GM19438 (cell line): ENCODE measurements around the gene TTI1.

Experiments used
- ATAC-seq: cut with Tn5 transposase; IDR thresholded peaks from one replicate; pipeline ENCODE4 v1.9.1; 2021; ENCODE audit warnings: low read depth; ENCODE audit not compliant: unreplicated experiment

TTI1 gene

GRCh38 chr20:38033330-38034107 is at the start of gene TTI1, which contains the start of gene RPRD1B:
Gene TTI1, minus strand, starts transcription at chr20:38033456. Its CDS starts 19,640 bp downstream, at chr20:38013816.
Gene RPRD1B, plus strand, starts transcription at chr20:38033746. Its CDS starts 202 bp downstream, at chr20:38033948.
- ATAC-seq = peak; percentile 78

DNA sequence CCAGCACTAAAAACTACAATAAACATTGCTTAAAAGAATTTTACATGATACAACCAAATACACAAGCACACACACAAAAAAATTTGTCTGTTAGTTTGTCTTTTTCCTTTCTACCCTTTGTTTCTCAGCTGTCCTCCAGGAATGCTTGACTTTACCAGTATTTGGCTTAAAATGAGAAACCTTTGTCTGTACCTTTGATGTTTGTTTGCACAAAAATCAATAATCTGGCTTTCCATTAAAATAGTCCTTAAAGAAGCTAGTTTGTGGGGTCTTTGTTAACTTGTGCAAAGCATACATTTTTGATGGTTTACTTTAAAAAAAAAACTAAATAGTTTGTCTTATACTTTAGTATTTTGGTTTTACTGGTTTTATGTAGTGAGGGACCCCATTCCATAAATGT is 49.6 kb upstream of the TTI1 start:
- ATAC-seq = no peak

DNA sequence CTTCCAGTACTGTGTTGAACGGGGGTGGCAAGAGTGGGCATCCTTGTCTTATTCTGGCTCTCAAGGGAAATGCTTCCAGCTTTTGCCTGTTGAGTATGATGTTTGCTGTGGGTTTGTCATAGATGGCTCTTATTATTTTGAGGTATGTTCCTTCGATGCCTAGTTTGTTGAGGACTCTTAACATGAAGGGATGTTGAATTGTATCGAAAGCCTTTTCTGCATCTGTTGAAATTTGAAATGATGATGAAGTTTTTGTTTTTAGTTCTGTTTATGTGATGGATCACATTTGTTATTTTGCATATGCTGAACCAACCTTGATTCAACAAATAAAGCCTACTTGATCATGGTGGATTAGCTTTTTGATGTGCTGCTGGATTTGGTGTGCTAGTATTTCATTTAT is 48.3 kb upstream of the TTI1 start:
- ATAC-seq = no peak

GRCh38 chr20:38079353-38079752 is 46.1 kb upstream of the TTI1 start:
- ATAC-seq = no peak

DNA sequence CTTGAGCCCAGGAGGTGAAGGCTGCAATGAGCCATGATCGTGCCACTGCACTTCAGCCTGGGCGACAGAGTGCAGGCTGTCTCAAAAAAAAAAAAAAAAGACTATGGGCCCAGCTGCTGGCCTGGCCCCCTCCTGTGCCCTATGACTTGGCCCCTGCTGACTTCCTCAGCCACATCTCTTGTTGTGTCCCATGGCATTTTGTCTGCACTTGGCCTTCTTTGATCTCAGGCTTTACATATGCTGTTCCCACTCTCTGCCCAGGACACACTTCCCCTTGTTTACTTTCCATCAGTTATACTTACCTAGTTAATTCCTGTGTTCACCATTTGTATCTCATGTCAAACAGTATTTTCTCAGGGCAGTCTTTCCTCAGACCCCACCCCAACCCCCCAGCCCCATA is 44.8 kb upstream of the TTI1 start:
- no peak for ATAC-seq

DNA sequence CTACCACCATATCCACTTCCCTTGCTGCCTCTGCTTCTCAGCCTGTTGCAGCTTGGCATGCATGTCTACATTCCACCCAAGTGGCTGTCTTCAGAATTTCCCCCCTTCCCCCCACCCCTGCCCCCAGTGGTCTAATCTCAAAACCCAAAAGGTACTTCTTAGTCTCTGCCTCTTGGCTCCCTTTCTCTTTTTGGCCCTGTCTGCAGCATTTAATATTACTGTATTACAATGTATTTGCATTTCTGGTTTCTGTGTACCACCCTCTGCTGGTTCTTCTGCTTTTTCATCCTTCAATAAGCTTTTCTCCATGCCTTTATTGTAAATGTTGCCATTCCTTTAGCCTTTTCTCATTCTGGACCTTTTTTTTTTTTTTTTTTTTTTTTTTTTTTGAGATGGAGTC is 43.3 kb upstream of the TTI1 start:
- ATAC-seq = no peak

DNA sequence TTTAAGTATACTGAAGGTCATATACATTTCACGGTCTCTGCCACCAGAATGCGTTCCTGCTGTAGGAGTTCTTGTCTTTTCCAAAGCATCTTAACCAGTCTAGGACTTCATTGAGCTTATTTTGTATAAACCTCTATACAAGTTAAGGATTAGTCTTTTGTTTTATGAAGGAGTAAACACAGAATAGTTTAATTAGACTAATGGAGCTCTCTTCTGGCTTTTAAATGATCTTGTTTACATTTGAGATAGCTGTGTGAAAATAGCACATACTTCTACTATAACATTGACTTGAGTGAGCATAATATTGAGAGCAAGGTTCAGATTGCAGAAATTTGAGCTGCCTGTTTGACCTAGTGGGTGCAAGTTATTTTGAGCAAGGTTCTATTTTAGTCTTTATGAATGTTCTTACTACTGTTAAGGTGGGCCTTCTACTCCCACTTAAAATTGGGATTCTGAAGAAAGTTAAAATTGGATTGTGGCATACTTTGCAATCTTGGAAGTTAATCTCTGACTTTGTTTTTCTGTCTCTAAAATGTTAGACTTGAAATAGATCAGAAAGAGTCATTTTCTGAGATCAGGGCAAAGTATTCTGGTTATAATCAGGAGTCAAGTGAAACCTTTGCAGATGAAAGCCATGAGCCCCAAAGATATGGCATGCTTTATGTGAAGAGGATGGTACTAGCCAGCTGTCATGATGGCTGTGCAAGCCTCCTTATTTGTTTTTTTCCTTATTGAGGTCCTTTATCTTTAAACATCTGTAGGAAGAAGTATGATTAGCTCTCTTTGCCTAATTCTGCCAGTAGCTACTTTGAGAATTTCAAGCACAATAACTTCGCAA is 42.1 kb upstream of the TTI1 start:
- ATAC-seq = no peak

DNA sequence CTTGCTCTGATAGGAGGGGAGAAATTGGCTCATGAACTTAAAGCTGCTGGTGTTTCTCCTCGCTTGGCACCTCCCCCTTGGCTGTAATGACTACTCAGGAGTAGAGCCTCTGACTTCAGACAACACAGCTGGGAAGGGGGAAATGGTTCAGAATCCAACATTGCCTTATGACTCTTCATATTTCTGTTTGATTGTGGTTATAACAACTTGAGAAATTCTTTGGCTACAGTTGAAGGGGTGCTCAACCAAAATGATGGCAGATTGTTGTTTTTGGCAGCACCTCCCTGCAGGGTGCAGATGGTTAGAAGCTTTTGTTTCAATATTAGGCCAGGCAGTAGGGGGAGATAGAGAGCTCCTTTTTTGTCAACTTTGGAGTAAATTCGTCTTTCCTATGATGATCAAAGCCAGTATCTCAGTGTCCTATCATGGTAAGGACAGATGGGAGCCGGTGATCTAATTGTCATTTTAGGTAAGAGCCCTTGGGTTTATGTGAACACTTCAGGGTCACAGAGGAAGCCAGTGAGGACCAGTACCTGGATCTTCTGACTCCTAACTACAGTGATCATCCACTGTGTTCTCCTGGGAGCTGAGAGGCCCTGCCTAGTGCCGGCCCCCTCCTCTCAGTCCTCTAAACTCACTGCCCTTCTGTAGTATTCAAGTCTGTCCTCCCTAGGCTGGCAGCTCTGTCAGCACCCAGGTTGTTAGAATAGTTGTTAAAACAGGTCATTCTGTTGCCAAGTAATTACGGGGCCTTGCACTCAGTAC is 40.2 kb upstream of the TTI1 start:
- no peak for ATAC-seq

- ATAC-seq = no peak
These were observed 39.6 kb upstream of the TTI1 start for GRCh38 chr20:38072898-38073297.

DNA sequence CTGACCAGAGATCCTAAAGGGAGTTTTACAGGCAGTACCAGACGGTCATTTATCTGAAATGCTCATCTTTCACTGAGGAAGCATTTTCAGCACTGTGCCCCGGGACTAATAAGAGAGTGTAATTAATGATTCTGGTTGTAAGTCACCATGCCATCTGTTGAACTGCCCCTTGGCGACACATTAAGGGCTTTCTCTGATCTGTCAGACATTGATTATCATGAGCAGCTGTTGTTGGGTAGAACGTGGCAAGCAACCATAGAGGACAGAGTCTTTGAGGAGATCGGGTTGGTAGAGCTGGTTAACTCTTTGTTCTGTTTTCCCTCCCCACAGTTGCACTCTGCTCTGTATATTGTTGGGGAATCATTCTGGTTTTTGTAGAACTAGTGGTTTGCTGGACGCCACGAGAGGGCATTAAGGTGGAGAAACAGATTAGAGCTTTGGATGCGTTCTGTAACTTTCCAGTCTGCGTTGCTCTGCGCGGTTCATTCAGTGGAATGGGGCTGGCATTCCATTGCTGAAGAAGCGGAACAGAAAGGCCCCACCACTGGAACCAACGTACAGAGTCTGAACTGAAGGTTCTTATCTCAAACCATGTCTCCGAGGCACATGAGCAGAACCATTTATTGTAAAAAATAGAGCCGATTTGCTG is 34.6 kb upstream of the TTI1 start:
- ATAC-seq = no peak

DNA sequence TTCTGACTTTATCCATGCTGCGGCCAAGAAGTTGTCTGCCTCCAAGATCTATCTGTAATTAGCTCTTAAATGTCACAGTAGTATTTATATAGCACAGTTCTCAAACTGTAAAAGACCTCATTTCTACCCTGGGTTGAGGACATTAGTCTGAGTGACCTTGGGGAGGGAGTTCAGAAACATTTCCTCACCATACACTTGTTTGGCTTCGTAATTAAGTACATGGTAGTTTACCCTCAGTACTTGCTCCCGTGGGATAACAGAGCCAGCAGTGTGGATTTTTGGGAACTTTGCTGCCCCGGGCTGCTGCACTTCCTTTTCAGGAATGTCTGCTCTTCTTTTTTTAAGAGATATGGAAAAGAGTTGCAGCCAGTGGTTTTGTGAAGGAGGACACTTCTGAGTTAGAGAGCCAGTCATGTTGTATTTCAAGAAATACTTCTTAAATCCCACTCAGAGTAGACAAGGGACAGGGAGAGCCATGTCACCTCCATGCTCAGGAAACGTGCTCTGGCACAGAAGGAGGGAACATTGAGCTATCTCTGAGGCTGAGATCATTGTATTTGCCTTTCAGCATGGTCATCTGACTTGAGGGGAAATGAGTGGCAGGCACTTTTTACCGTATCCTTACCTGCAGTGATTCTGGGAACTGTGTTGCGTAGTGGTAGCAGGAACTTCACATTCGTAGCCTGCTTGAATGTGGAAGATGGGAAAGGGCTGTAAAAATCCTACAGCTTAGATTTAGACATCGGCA is 33.9 kb upstream of the TTI1 start:
- ATAC-seq = no peak

DNA sequence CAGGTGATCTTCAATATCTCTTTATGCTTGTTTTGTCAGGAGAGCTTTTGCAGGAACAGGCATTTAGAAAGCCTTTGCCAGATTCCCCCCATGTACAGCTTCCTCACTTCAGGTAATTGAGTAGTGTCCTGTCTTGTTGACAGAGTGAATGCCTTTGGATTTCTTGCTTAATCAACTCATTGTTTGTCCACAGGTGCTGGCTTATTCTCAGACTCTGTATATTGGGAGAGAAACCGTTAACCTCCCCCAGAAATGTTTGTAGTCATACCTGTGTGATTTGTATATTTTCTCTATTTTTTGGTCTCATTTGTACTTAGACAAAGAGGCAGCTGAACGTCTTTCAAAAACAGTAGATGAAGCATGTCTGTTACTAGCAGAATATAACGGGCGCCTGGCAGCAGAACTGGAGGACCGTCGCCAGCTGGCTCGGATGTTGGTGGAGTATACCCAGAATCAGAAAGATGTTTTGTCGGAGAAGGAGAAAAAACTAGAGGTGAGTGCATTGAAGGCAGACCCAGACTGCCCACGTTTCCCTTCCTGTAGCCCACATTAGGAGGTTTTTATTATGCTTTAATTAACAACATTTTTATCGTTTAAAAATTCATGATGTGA is 32.6 kb upstream of the TTI1 start:
- ATAC-seq = no peak

GRCh38 chr20:38063911-38064530 is 30.8 kb upstream of the TTI1 start:
- no peak for ATAC-seq

DNA sequence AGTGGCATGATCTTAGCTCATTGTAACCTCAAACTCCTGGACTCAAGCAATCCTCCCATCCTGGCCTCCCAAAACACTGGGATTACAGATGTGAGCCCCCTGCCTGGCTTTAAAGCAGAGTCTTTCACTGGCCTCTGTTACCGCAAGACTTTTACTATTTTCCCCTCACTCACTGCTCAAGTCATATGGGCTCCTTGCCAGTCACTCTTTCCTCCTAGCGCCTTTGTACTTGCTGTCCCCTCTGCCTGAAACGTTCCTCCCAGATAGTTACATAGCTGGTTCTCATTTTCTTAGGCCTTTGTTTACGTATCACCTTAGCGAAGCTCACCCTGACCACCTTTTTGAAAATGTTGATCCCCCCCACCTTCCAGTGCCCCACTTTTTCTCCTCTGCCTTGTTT is 29.6 kb upstream of the TTI1 start:
- ATAC-seq = no peak

DNA sequence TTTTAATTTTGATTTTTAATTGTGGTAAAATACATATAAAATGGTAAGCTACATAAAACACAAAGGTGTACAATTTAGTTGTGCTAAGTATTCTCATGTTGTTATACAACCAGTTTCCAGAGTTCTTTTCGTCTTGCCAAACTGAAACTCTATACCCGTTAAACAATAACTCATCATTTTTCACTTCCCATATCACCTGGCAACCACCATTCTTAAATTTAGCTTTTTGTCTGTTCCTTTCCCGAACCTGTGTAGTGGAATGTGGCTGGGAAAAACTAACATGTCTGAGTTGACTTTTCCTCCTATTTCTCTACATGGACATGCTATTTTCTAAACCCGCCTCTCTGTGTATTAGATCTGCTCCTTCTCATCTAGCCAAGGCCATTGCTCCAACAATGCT is 27.9 kb upstream of the TTI1 start:
- no peak for ATAC-seq

GRCh38 chr20:38060536-38060935 is 27.3 kb upstream of the TTI1 start:
- ATAC-seq = no peak

DNA sequence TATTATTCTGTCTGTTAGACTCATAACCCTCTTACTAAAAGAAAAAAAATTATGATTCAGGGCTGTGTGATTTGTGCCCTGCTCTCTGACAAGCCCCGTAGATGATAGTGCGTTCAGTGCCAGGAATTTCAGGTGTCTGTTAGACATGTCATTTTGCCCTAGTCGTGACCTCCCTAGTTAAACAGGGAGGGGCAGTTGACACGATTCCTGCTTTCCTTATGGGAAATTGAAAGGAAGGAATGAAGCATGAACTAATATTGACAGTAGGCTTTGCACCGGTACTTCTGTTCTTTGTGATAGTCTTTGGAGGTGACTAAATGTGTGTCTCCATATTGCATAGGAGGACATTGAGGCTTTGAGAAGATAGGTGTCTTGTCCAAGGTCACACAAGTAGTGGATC is 26.6 kb upstream of the TTI1 start:
- ATAC-seq = no peak

GRCh38 chr20:38057351-38057972 is 24.2 kb upstream of the TTI1 start:
- ATAC-seq = no peak

DNA sequence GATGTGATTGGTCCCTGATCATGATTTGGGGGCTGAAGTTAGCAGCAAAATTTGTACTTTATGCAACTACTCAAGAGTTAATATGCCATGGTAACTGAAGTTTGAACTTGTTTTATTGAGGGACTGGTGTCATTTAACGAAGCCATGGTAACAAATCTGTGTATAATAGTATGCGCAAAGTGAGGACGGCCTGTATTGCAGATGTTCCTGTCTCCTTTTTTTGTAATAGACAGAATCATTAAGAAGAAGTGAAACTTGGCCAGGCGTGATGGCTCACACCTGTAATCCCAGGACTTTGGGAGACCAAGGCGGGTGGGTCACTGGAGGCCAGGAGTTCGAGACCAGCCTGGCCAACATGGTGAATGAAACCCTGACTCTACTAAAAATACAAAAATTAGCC is 22.6 kb upstream of the TTI1 start:
- ATAC-seq = no peak
